Measurements from ENCODE around the gene ACOT7. TPM values are rescaled to one million over a fixed set of nuclear protein-coding genes. Genes with fewer than 3 reads are reported as not detected.
A peak's percentile ranks its signal among the peaks of the same experiment; 100 is the strongest.

The ACOT7 gene
- total and polyA plus RNA-seq, 2 of the 13 experiments (the other 11 are each of a cell fraction or from before 2014, with no cell fraction given) = 33.0 to 55.8 TPM

DNA sequence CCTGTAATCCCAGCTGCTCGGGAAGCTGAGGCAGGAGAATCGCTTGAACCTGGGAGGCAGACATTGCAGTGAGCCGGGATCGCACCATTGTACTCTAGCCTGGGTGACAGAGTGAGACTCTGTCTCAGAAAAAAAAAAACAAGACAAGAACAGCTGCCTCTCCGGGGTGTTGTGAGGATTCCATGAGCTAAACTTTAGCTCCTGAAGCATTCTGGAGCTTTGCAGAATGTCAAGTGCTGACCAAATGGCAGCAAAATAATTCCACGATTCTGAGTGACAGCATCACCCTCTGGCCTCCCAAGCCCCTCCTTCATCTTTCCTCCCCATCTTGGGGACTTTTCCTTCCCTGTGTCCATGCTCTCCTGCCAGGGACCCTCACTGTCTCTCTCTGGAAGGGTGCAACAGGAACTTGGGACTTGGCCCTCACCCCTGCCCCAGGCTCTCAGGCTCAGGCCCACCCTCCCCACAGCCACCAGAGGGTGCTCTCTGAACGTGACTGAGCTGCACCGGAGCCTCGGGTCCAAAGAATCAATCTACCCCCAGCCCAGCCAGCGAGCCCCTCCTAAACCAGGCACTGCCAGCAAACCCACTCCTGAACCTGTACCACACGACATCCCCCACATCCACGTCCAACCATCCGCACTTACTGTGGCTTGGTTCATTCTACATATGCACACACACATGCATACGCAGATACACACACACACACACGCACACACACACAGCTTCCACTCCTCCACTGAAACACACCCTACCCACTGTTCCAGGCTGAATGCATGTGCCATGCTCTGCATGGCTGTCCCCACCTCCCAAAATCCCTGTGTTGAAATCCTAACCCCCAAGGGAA lies 45.7 kb downstream of the ACOT7 start (continued):
- TF ChIP-seq MXI1 (IDR thresholded peaks at IDR 0.05; ENCODE audit: borderline replicate concordance, low read depth, low read length) (no peak), HNRNPK (IDR thresholded peaks at IDR 0.05; ENCODE audit: low read depth, low read length, poor library complexity, severe bottlenecking) (no peak), BHLHE40 (IDR thresholded peaks at IDR 0.05; ENCODE audit: low read length) (peak; percentile 57; the same call in 1 of the 2 replicates), ZMYM3 (CRISPR knock-in tag; IDR thresholded peaks at IDR 0.05) (no peak), ZSCAN22 (CRISPR knock-in tag; IDR thresholded peaks at IDR 0.05) (no peak), IRX3 (CRISPR knock-in tag; IDR thresholded peaks at IDR 0.05; ENCODE audit: borderline replicate concordance, low read depth) (no peak), GMEB1 (CRISPR knock-in tag; IDR thresholded peaks at IDR 0.05; ENCODE audit: borderline replicate concordance) (no peak), CENPBD1 (CRISPR knock-in tag; IDR thresholded peaks at IDR 0.05; ENCODE audit: borderline replicate concordance, low read depth) (no peak), TGIF2 (CRISPR knock-in tag; IDR thresholded peaks at IDR 0.05) (0 out of 2 replicates have a peak, but pooled peaks have one; percentile 44), SALL1 (CRISPR knock-in tag; IDR thresholded peaks at IDR 0.05) (peak; percentile 40; the same call in 1 of the 2 replicates), SCMH1 (CRISPR knock-in tag; IDR thresholded peaks at IDR 0.05; ENCODE audit: borderline replicate concordance) (no peak), GZF1 (CRISPR knock-in tag; IDR thresholded peaks at IDR 0.05) (no peak), ZNF281 (CRISPR knock-in tag; IDR thresholded peaks at IDR 0.05; ENCODE audit: borderline replicate concordance) (no peak), SAFB2 (CRISPR knock-in tag; IDR thresholded peaks at IDR 0.05; ENCODE audit: borderline replicate concordance, low read depth) (no peak), BCL6 (CRISPR knock-in tag; IDR thresholded peaks at IDR 0.05) (no peak), MLLT10 (CRISPR knock-in tag; IDR thresholded peaks at IDR 0.05) (no peak), ZNF629 (CRISPR knock-in tag; conservative IDR thresholded peaks at IDR 0.05) (no peak), PAWR (CRISPR knock-in tag; IDR thresholded peaks at IDR 0.05; ENCODE audit: borderline replicate concordance) (no peak), ZMYM4 (CRISPR knock-in tag; IDR thresholded peaks at IDR 0.05) (0 out of 2 replicates have a peak, but pooled peaks have one; percentile 25), XRCC5 (optimal IDR thresholded peaks at IDR 0.05; ENCODE audit: low read length) (peak; percentile 23), ZNF333 (CRISPR knock-in tag; IDR thresholded peaks at IDR 0.05; ENCODE audit: borderline replicate concordance) (no peak), CREB3 (CRISPR knock-in tag; IDR thresholded peaks at IDR 0.05) (no peak), HNF4A (CRISPR knock-in tag; IDR thresholded peaks at IDR 0.05) (peak; percentile 54), ZNF382 (CRISPR knock-in tag; IDR thresholded peaks at IDR 0.05; ENCODE audit: borderline replicate concordance) (no peak)

Data from HepG2 (cell line).